ENCODE data around the gene CFAP299.
"Not testable (repeated sequence)": the region's sequence is repeated elsewhere in the genome, so short reads cannot be mapped to it uniquely, and the experiment has no call there.

CFAP299 gene

DNA sequence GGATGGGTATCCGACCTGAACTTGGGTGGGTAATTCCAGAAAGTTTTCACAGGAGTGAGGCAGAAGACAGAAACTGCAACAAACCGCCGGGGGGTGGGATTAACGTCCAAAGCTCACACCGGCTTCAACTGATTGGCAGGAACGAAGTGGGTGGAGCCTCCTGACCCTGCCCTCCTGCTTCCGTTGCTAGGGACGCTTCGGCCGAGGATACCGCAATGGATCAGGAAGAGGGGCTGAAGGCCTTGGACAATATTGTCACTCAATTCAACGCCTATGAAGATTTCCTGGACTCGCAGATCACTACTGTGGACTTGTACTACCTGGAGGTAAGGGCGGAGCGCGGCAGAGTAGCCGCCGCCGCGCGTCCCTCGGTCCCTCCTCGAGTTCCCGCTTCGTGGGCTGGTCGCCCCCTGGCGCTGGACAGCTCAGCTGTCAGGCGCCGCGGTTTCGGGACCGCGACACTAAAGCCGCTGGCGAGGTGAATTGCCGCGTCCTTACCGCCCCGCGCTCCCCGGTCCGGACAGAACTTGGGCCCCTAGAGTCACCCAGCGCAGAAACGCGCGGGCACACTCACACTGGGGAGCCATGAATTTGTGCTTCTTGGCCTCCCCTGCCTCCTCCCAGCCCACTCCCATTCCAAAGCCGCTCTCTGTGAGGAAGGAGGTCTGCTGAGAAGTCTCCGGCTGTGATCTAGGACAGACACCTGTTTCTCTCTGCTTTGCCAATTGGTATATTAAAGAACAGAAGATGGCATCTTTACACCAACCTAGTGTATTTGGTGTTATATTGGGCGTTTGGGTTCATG, at the start of gene CFAP299:
Gene CFAP299 (plus strand): TSS at position 177 of the 805 bp plus-strand sequence.
- DNase-seq, result peak; percentile 35

DNA sequence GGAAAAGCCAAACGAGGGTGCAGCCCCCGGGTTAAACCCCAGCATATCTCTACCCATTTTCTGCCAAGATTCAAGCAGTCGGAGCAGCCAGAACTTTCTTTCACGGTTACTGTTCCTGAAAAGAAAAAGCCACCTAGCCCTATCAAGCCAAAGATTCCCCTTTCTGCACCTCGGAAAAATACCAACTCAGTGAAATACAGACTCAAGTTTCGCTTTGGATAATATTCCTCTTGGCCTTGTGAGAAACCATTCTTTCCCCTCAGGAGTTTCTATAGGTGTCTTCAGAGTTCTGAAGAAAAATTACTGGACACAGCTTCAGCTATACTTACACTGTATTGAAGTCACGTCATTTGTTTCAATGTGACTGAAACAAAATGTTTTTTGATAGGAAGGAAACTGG, 49.1 kb upstream of the CFAP299 start:
- no peak for DNase-seq

DNA sequence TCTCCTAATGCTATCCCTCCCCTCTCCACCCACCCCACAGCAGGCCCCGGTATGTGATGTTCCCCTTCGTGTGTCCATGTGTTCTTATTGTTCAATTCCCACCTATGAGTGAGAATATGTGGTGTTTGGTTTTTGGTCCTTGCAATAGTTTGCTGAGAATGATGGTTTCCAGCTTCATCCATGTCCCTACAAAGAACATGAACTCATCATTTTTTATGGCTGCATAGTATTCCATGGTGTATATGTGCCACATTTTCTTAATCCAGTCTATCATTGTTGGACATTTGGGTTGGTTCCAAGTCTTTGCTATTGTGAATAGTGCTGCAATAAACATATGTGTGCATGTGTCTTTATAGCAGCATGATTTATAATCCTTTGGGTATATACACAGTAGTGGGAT, 44.9 kb upstream of the CFAP299 start:
- DNase-seq, result not testable (repeated sequence)

DNA sequence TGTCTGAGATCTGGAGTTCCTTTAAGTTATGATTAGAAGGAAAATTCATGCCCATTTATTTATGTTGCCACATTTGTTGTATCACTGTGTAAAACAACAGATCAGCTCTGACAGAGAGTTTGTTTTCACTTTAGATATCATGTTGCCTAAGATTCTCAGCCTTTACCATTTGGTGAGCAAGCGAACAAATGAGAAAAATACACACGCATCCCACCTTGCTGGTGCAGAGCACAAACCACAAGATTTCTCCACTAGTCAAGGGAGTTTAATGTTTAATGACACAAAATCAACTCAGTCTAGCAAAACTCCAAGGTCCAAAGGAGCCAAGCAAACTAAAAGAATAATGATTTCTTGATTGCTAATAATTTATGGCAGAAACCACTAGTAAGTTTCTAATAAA, 41.3 kb upstream of the CFAP299 start:
- DNase-seq, result no peak

- DNase-seq, result no peak
Observed at GRCh38 chr4:80295336-80295735, 40.2 kb upstream of the CFAP299 start.

DNA sequence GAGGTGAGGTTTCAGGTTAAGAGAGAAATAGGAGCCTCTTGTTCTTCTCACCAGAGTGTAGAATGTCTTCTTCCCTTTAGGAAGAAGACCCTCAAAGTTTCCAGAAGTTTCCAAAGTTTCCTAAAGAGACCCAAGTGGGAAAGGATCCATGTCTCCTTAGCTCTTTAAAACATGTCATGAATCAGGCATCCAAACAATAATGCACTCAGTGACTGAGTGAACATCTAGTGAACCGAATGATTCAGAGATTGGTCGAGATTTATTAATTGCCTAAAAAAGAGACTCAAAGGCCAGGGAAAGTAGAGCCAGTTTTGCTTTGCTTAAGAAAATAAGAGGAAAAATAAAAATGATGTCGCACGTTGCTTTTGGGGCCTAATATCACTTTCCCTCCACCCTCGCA, 39.7 kb upstream of the CFAP299 start:
- no peak for DNase-seq

DNA sequence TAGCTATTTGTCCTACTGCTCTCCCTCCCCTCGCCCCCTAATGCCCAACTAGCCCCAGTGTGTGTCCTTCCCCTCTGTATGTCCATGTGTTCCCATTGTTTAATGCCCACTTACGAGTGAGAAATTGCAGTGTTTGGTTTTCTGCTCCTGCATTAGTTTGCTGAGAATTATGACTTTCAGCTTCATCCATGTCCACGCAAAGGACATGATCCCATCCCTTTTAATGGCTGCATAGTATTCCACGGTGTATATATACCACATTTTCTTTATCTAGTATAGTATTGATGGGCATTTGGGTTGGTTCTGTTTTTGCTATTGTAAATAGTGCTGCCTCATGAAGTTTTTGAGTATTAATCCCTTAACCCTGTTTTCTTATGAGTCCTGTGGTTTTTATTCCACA, 33.6 kb upstream of the CFAP299 start:
- no peak for DNase-seq

DNA sequence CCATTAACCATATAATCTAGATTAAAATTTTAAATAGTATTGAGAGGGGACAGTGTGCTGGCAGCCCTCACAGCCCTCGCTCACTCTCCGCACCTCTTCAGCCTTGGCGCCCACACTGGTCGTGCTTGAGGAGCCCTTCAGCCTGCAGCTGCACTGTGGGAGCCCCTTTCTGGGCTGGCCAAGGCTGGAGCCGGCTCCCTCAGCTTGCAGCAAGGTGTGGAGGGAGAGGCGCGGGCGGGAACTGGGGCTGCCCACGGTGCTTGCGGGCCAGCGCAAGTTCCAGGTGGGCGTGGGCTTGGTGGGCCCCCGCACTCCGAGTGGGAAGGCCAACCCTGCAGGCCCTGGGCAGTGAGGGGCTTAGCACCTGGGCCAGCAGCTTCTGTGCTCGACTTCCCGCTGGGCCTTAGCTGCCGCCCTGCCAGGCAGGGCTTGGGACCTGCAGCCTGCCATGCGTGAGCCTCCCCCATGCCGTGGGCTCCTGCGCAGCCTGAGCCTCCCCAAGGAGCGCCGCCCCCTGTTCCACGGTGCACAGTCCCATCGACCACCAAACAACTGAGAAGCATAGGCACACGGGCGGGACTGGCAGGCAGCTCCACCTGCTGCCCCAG, 32.8 kb upstream of the CFAP299 start:
- DNase-seq, result no peak

- no peak for DNase-seq
Observed at GRCh38 chr4:80305466-80305865, 30.1 kb upstream of the CFAP299 start.

- no peak for DNase-seq
Observed at GRCh38 chr4:80306260-80306659, 29.3 kb upstream of the CFAP299 start.

- DNase-seq, result peak; percentile 96
Observed at GRCh38 chr4:80307183-80307735, 28.3 kb upstream of the CFAP299 start.

GRCh38 chr4:80307774-80308465, 27.6 kb upstream of the CFAP299 start:
- peak; percentile 87 for DNase-seq

GRCh38 chr4:80308466-80308822, 27.1 kb upstream of the CFAP299 start:
- no peak for DNase-seq

GRCh38 chr4:80309294-80310004, 26.1 kb upstream of the CFAP299 start:
- DNase-seq, result no peak

DNA sequence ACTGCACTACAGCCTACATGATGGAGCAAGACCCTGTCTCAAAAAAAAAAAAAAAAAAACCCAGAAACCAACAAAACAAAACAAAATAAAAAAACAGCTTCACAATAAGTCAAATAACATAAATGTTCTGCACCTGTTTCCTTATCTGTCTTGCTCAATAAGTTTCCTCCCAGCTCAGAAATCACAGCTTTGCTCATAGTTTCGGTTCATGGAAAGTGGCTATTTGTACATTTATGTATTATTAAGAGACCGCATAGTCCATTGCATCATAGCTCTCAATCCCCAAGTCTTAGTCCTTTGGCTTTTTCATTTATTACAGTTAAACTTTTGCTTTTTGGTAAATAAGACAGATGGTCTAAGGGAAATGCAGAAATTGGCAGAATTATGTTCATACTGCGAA, 24.4 kb upstream of the CFAP299 start:
- DNase-seq, result no peak

DNA sequence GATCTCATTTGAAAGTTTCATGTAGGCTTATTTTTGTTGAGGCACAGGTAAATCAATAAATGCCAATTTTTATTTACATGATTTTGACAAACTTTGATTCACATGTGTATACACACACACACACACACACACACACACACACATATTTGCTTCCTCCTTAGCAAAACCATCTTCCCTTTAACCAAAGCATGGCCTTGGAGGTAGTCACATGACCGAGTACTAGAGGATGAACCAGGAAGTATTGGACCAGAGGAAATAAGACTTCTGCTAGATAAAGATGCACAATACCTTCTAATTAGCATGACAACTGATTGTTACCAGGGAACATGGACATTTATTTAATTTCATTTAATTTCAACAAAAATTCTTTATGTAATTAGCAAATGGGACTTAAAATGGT, 23.4 kb upstream of the CFAP299 start:
- DNase-seq, result no peak

DNA sequence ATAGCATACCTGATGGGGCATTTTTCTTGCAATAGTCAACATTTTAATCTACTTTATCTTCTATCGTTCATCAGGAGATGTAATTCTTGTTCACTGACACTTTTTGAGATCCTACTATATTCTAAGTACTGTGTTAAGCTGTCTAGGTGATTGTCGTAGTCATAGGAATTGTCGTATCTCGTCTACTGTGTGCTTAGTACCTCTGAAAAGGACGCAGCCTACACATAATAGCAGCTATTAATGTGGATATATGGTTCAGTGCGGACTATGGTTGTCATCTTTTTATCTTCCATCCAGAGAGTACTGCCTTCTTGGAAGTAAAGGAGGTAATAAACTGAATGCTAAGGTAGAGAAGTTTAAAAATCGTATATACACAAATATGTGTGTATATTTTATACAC, 21.9 kb upstream of the CFAP299 start:
- DNase-seq, result no peak

GRCh38 chr4:80315848-80316247, 19.7 kb upstream of the CFAP299 start:
- DNase-seq, result not testable (repeated sequence)

DNA sequence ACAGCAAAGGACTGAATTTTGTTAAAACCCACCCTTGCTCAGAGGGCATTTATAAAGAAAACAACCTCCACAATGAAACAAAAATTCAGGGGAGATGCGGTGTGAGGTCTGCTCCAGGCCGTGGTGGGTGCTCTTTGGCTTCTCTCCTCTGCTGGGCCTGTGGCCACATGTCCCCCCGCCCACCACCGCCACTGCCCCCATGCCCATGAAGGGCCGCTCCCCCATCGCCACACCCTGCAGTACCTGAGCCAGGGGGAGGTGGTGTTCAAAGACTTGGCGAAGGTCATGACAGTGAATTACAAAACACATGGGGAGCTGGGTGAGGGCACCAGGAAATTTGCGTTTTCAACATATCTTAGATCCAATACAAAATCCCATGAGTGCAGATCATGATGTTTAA, 14.2 kb upstream of the CFAP299 start:
- DNase-seq, result no peak

DNA sequence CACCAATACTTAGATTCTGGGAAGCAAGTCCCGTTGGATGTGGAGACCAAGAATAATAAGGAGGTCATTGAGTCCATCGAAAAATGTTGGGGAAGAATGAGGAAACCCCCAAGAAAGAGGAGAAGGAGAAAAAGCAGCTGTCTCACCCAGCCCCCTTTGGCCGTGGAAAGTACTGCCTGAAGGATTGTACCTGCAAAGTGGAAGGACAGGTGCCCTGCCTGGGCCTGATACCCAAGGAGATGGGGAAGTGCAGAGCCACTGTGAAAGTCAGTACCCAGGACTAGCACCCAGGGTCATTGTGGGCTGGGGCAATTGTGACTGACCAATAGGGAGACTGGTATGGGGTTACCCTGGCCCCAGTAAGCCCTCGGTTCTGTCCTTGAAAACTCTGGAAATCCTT, 13.8 kb upstream of the CFAP299 start:
- DNase-seq, result no peak

GRCh38 chr4:80322716-80323115, 12.8 kb upstream of the CFAP299 start:
- DNase-seq, result no peak

DNA sequence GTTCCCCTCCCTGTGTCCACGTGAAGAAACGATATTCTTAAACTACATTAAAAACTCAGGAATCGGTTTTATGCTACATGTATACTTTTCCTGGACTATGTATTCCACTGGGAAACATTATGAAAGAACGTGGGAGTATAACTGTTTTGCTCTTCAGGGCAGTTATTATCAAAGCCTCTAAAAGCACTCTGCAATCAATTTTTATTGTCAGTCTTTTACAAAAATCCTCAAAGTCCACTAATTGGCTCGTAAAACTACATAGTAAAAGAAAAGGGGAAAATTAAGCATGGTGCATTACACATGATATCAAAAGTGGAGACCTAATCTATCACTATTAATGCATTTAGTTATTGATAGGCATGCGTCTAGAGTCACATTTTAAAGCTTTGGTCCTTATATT, 11.4 kb upstream of the CFAP299 start:
- DNase-seq, result no peak

DNA sequence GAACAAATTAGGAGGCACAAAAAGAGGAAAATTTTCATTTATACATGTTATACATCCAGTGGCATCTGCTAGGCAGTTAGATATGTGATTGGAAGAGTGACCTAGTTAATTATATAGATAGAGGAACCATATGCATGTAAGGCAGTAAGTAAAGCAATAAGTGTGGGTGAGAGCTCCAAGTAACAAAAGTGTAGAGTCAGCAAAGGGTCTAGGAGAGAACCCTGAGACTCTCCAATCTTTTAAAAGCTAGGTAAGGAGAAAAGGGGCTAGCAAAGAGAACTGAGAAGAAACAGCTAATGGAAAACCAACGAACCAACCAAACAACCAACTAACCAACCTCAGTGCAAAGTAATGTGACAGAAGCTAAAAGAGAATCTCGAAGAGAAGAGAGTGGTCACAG, 3.8 kb upstream of the CFAP299 start:
- DNase-seq, result no peak

Measured in NCI-H1417 treated with DMSO at 0.1 percent for 48 hours (cell line).